Hematopoietic multipotent progenitor cell treated with erythropoietin and hydrocortisone succinate and interleukin-3 and kit ligand, for 4 days (in vitro differentiated cells): Measurements from ENCODE around the gene LYRM1.
"Not testable (repeated sequence)": the region's sequence is repeated elsewhere in the genome, so short reads cannot be mapped to it uniquely, and the experiment has no call there.

Experiments
- DNase-seq: peaks from one replicate; pipeline ENCODE4 v3.0.0-alpha.2; 2015

Gene LYRM1

GRCh38 chr16:20903899-20904506 is 3.4 kb downstream of the LYRM1 start:
- DNase-seq = no peak

GRCh38 chr16:20904507-20905081 is 4.0 kb downstream of the LYRM1 start:
- peak; percentile 95 for DNase-seq

- DNase-seq = no peak
Observed at GRCh38 chr16:20905576-20905975, 5.0 kb downstream of the LYRM1 start.

GRCh38 chr16:20906341-20907255 is 6.0 kb downstream of the LYRM1 start:
- DNase-seq = no peak

- DNase-seq = peak; percentile 84
Observed at GRCh38 chr16:20910781-20911321, 10.3 kb downstream of the LYRM1 start.

GRCh38 chr16:20911361-20911760 is 10.8 kb downstream of the LYRM1 start:
- no peak for DNase-seq

- DNase-seq = no peak
Observed at GRCh38 chr16:20916289-20916688, 15.7 kb downstream of the LYRM1 start.

GRCh38 chr16:20916942-20917341 is 16.4 kb downstream of the LYRM1 start:
- DNase-seq = peak; percentile 77

GRCh38 chr16:20918486-20919239 is 18.1 kb downstream of the LYRM1 start:
- no peak for DNase-seq

- DNase-seq = no peak
Observed at GRCh38 chr16:20920091-20920490, 19.5 kb downstream of the LYRM1 start.

- DNase-seq = no peak
Observed at GRCh38 chr16:20920799-20921198, 20.2 kb downstream of the LYRM1 start.

- DNase-seq = no peak
Observed at GRCh38 chr16:20923876-20924275, 23.3 kb downstream of the LYRM1 start.

- no peak for DNase-seq
Observed at GRCh38 chr16:20925751-20926150, 25.2 kb downstream of the LYRM1 start.

- DNase-seq = no peak
Observed at GRCh38 chr16:20928774-20929411, 28.3 kb downstream of the LYRM1 start.

- DNase-seq = not testable (repeated sequence)
Observed at GRCh38 chr16:20929676-20930364, 29.2 kb downstream of the LYRM1 start.

- DNase-seq = no peak
Observed at GRCh38 chr16:20930365-20930690, 29.8 kb downstream of the LYRM1 start.

GRCh38 chr16:20931066-20931600 is 30.6 kb downstream of the LYRM1 start:
- no peak for DNase-seq

GRCh38 chr16:20933589-20933988 is 33.0 kb downstream of the LYRM1 start:
- no peak for DNase-seq

- DNase-seq = no peak
Observed at GRCh38 chr16:20937736-20938135, 37.2 kb downstream of the LYRM1 start.

GRCh38 chr16:20938426-20938825 is 37.9 kb downstream of the LYRM1 start:
- DNase-seq = peak; percentile 54

GRCh38 chr16:20939611-20940010 is 39.0 kb downstream of the LYRM1 start:
- DNase-seq = no peak
